ENCODE data around the gene COA8.

The COA8 gene, protein sequence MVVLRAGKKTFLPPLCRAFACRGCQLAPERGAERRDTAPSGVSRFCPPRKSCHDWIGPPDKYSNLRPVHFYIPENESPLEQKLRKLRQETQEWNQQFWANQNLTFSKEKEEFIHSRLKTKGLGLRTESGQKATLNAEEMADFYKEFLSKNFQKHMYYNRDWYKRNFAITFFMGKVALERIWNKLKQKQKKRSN

DNA sequence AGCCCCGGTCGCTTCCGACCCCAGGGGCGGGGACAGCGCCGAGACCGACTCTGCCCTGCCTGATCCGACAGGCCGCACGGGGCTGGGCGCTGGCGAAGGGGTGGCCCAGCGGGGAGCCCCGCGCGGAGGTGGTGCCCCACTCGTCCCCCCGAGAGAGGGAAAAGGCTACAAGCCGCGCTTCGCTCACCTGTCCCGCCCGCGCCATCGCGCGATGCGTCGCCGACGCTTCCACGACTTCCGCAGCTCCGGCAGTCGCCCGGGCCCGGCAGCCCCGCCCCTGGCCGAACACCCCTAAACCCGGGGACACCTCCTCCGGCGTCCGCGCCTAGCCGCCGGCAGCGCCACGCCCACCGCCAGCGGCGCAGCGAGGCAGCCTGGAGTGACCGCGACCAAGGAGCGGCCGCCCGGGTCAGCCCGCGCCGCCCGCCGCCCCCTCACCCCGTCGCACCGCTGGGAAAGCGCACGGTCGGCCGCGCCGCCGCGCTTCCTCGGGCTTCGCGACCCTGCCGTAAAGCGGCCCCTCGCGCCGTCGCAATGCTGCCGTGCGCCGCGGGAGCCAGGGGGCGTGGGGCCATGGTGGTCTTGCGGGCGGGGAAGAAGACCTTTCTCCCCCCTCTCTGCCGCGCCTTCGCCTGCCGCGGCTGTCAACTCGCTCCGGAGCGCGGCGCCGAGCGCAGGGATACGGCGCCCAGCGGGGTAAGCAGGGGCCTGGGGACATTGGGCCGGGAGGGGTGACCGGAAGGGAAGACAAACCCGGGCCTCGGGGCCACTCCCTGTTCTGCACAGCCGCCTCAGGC, at the start of gene COA8, which contains the start of gene BAG5:
Gene COA8 (plus strand): TSS at position 532 of the 797 bp plus-strand sequence. CDS start 42 bp downstream, at position 574.
Gene BAG5 (minus strand): TSS at position 229 of the 797 bp plus-strand sequence. CDS start 1,493 bp downstream, outside the sequence.
- peak; percentile 96 for DNase-seq (ENCODE audit: low spot score)

DNA sequence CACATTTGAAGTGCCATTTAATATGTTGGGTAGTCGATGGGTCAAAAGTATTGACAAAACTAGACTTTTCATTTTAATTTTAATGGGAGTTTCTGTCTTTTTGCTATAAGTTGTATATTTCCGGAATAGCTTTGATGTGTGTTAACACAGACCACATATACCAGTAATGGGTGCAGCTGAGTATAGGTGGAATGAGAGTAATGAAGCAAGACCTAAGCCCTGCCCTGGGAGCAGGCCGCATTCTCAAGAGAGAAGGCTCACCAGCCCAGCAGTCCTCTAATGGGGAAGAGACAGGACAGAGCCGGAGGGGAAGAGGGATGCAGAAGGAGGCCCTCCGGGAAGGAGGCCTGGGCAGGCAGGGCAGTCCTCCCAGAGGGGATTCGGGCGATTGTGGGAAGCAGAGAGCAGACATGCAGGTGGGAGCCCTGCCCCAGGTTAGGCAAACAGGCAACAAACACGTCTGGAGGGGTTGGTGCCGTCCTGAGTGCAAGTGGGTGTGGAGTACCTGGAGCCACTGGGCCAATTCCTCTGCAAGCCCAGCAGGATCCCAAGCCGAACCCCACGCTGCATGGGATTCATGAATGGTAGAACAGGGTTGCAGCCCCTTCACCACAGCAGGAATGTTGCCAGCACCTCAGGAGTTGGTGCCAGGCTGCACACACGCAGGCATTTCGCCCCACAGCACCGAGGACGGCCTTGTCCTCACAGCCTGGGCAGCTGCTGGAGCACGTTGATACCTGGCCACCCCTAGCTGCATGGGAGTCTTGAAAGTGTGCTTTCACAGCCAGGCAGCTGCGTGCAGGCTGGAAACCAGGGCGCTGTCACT, 48.0 kb upstream of the COA8 start:
- DNase-seq (ENCODE audit: low spot score): peak; percentile 44

DNA sequence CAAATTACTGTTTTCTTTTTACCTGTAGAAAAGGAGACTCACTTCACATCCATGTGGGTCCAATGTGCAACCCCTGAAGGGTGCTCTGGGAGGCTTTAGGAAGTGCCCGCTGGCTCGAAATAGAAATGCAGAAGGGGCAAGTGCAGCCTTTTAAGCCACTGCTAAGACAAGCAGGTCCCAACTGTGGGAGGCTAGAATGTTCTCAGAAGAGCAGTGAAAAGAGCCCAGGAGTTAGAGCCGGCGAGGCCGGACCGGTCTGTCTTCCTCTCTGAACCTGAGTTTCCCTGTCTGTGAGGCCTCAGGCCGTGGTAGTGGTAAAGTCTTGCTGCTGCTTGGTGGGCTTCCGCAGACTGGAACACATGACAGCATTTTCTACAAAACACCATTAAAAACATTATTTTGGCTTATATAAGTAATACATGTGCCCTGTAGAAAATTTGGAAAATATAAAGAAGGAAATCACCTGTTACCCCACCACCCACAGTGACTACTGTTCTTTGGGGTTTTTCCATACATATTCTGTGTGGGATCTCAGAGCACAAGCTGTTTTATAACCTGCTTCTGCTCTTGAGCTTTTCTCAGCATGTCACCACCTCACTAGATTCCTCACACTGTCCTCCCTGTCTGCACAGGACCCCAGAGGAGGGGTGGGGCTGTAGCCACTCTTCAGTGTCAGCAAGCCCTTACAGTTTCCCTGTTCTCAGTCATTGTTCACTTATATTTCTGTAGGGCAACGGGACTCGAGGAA, 46.2 kb upstream of the COA8 start:
- no peak for DNase-seq (ENCODE audit: low spot score)

DNA sequence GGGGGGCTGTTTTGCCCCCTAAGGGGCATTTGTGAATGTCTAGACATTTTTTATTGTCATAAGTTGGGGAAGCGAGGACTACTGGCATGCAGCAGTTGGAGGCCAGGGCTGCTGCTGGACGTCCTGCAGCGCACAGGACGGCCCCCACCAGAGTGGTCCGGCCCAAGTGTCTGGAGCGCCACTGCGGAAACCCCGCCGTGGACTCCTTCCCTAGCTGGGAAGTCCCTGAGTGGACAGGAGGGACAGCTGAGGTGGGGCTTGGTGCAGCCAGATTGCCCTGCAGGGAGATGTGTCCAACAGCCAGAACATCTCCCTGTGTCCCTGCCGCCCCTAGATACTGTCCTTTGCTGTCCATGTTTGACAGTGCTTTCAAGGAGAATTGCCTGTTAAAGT, 45.6 kb upstream of the COA8 start:
- peak; percentile 46 for DNase-seq (ENCODE audit: low spot score)

DNA sequence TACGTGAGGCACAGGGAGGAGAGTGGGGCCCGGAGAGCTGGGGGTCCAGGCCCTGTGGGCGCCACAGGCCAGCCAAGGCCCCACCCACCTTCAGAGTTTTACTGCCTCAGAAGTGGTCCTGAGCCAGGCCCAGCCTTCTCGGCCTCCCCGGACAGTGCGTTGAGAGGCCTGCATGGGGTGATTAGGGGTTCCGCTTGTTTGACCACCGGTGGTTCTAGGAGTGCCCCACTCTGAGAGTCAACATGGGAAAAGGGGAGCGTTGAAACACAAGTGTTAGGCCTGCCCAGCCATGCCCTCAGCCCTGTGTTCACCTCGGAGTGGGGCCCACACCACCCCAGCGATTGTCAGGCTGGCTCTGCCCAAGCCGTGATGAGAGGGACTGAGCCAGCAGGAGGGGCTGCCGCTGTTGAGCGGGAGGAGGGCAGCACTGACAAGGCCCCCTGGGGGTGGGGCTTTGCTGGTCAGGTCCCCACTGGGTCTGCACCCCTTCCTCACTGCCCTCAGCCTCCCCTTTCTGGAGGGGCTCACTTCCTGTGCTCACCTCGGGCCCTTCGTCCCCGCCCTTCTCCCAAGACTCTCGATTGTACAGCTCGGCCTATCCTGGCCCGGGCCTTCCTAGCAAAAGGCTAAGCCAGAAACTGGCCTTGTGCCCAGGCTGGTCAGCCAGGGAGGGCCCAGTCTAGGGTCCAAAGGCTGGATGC, 44.9 kb upstream of the COA8 start:
- peak; percentile 58 for DNase-seq (ENCODE audit: low spot score)

DNA sequence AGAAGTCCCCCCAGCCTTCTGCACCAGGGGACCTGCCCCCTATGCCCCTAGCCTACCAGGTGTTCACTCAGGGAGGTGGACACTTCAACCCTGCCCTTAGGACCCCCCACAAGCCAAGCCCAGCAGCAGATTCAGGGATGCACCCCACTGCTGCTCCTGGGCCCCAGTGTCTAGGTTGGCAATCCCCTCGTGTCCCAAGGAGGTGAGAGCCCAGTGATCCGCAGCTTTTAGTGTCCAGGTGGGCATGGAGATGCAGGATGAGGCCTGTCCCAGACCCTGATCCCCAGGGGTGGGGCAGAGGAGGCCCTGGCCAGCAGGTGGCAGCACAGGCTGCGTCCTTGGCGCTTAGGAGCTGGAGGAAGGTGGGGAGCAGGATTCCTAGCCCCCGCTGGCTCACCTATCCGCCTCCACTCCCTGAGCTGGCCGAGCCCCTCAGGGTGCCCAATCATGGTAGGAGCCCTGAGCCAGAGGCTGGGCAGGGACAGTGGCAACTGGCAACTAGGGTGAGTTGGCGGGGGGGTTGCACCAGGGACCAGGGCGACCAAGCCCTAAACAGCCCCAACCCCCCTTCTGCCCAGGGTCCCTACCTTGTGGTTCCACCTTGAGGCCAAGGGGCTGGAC, 44.2 kb upstream of the COA8 start:
- DNase-seq (ENCODE audit: low spot score): peak; percentile 81

DNA sequence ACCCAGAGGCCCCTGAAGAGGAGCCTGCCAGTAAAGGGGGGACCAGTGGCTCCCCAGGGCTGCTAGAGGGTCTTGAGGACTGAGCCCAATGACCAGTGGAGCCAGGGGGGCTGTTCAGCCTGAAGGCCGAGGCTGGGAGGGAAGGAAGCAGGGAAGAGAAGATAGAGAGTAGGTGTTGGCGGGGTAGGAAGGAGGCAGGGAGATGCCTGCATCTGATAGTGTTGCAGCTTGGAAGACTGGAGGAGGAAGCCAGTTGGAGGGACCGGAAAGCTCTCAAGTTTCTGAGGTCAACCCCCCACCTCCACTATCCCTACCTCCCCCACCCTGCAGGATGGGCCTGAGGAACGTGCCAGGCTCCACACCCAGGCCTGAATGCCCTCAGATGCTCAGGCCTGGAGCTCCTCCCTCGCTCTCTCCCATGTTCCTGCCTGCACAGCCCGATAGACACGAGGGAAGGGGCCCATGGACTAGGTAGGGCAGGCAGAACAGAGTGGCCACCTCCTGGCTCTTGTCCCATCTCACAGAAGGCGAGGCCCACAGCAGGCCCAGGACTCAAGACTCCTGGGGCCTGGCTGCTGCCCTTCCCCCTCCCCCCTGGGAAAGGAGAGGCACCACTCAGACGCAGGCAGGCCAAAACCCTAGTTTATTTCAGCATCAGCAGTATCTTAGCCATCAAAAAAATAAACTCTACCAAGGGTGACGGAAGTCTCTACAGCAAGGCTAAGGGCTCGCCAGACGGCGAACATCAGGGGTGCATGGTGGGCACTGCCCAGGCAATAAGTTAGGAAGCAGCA, 43.5 kb upstream of the COA8 start:
- DNase-seq (ENCODE audit: low spot score): peak; percentile 55

DNA sequence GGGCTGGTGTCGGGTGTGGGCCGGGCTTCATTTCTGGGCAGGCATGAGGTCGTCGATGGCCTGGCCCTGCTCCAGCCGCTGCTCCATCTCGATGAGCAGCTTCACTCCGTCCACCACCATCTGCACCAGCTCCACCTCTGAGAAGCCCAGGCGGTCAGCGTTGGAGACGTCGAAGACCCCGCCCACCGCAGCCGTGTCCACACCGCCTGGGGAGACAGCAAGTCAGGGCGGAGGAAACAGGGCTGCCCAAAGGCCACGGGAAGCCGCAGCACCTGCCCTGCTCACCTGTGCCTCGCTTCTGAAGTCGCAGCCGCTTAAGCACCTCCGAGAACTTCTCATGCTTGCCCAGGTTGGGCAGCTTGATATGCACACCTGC, 42.9 kb upstream of the COA8 start:
- DNase-seq (ENCODE audit: low spot score): no peak

DNA sequence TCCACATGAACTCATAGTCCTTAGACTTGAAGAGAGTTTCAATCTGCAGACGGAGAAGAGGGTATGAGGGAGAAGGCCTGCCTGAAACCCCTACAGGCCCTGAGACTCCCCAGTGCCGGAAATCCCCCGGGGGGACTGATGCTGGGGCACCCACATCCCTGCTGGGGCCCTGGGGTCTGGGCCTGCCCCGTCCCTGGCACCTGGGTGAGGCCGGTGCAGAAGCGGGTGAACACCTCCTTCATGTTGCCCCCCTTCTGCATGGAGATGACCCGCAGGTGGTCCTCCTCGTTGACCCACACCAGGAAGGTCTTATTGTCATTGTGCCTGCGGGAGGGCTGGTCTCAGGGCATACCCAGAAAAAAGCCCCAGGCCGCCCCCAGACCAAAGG, 42.5 kb upstream of the COA8 start:
- no peak for DNase-seq (ENCODE audit: low spot score)

DNA sequence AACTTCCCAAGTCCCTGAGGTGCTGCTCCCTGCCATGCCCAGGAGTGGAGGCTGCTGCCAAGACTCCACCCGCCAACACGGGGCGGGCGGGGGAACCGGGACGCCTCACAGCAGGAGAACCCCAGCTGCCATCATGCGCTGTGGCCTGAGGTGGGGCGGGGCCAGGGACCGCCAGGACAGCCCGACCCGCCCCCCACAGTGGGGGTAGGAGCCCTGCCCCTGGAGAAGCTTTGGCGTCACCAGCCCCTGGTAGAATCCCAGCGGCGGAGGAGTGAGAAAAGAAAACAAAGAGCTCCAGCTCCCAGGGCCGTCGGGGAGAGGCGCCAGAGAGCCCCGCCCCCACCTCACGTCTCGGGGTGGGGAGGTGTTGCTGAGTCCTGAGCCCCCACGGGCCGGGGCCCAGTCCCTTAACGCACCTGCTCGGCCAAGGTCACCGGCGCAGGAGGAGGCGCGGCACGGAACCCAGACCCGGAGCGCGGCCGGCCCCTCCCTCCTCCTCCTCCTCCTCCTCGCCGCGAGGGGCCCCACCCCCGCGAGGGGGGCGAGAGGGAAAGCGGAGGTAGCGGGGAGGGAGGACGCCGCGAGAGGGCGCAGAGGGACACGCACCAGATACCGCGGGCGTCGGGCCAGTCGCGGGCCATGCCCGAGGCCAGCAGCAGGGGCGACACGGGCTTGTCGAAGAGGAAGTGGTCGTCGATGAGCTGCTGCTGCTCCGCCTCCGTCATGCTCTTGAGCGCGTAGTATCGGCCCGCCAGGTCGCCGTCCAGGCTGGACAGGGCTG, 41.9 kb upstream of the COA8 start:
- peak; percentile 92 for DNase-seq (ENCODE audit: low spot score)

DNA sequence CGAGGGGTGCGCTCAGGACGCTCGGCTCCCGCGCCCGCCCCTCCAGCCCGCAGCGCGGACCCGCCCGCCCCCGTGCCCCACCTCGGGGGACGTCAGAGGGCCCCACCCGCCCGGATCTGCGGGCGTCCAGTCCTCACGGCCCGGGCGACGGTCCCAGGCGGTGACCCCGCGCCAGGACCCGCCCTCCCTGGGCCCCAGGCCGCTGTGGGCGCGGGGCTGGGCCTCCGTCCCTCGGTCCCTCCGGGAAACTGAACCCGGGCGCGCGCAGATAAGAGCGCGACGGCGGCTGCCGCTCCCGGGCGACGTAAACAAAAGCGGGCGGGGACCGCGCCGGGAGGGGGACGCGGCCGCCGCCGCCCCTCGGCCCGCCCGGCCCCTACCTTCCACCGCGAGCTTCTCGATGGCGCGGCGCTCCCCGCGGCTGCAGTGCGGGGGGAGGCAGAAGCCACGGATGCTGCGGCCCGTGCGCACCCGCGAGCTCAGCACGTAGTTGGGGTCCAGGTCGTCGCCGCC, 41.3 kb upstream of the COA8 start:
- DNase-seq (ENCODE audit: low spot score): no peak

DNA sequence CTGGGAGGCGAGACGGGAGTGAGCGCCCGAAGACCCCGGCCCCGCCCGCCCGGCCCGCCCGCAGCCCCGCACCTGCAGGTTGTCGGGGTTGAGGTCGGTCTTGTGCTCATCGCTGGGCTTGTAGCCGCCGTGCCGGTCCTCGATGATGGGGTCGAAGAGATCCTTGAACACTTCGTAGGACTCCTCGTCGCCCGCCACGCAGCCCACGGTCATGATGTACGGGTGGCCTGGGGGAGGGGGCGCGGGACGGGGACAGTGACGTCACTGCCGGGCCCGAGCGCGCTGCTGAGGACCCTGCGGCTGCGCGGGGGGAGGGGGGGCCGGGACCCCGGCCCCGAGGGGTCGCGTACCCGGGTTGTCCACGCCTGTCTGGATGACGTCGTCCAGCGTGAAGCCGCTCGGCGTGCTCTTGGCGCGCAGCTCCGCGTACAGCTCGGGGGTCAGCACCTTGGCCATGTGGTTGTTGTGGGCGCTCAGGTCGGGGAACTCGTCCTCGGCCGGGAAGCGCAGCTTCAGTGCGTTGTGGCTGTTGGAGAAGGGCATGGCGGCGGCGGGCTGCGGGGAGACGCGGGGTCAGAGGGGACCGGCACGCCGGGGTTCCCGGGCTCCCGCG, 40.7 kb upstream of the COA8 start:
- DNase-seq (ENCODE audit: low spot score): peak; percentile 69

DNA sequence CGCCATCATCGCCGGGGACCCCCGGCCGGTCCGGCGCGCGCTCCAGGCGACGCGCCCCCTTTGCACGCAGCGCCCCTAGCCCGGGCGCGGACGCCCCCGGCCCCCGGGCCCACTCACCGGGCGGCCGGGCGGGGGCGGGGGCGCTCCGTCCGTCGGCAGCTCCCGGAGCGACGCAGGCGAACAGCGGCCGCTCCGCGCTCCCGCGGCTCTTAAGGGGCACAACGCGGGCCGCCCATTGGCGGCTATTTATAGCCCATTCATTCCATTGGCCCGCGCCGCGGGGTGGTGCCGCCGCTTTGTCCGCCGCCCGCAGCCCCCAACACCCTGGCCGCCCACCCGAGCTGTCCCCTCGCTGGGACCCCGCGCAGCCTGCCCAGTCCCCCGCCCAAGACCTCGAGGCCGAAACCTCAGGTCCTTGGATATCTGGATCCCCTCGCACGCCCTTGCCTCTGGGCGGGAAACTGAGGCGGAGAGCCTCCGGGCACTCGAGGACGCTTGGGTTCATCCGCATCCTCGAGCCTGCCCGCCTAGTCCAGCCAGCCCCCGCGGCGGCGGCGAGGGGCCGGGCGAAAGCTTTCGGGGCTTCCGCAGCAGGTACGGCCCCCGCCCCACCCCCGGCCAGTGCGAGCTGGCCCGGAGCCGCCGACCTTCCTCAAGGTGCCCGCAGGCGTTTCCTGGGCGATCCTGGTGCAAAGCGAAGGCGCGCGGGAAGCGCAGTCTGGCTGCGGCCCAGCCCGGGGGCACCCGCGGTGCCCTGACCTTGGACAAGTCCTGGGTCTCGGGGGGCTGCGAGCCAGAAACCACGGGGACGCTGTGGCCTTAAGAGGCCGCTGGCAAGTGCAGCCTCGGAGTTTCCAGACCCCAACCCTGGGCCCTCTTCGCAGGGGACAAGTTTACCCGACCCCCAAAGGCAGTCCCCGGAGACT, 39.8 kb upstream of the COA8 start, which contains the start of gene CKB:
Gene CKB (minus strand): TSS at position 182 of the 926 bp plus-strand sequence. CDS start 337 bp downstream, outside the sequence.
- peak; percentile 81 for DNase-seq (ENCODE audit: low spot score)

DNA sequence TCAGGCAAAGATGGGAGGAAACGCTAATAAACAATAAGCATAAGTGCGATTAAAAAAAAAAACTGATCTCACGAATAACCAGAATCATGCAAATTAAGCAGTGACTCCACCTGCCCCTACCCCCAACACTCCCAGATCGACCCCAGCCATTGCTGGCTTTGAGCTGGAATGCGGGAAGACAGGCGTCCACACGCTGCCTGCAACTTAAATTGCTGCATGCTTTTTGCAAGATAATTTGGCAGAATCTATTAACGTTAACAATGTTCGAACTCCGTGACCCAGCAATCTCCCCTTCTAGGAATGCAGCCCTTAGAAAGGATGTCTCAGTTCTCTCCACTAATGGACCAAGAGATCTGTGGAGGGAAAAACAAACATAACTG, 39.2 kb upstream of the COA8 start:
- no peak for DNase-seq (ENCODE audit: low spot score)

DNA sequence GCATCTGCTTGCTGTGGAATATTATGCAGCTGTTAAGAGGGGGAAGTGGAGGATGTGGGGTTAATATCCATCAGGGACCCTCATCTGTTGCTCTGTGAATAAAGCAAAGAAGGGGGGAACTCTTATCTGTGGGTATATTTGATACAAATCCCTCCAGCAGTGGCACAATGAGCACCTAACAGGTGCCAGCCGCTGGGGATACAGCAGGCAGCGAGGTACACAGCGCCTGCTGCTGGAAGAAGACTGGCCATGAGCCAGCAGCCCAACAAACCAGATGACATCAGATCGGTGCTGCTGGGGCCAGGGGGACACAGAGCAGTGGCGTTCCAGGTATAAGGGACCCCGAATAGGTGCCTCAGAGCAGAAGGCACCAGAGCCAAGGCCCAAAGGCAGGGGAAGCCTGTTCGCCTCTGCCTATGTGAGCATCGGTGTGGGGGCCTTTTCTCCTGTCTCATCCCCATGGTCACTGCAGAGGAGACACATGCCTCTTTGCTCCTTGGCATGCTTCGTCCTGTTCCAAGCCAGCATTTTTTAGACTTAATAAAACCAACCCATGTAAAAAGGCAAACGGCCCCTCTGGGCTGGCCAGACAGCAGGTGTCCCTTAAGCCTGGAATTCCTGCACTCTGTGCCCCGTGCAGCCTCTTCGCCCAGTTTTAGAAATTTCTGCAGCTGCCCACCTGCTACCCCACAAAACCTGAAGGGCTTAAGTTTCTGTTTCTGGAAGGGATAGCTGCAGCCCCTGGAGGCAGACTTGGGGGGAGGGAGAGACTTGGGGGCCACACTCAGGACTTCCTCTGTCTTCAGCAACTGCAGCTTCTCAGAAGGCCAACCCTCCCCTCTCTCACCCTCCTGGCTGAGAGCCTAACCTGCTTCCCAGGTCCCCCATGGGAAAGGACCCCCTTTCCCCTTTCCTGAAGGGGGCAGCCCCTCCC, 38.5 kb upstream of the COA8 start:
- no peak for DNase-seq (ENCODE audit: low spot score)
